ENCODE results near the gene MEPCE.

MEPCE gene

DNA sequence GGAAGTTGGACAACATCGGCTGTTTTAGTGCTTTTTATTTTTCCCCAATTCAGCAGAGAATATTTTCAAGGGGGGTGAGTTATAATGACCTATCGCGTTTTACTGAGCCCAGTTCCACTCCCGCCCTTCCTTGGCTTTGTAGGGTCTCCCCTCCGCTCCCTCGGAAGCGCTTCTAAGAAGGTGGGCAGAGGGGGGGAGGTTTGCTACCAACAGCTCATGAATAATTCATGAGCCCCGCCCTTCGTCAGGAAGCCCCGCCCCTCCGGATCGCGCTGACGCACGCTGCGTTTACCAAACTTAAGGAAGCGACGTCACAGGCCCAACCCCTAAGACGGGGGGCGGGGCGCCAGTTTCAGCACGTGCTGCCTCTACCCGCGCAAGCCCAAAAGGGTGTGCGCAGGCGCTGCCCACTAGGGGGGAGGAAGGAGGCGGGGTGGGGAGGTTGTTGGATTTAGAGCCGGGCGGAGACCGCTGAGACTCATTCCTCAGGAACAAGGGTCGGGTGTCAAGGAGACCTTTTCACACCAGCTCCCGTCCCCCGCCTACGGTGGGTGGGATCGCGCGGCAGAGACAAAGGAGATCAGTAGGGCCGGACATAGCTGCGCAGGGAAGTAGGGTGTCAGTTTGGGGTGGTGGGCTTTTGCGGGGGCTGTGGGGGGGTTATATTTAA, 529 bp upstream of the MEPCE start (continued):
- TF ChIP-seq, protein P1, sequence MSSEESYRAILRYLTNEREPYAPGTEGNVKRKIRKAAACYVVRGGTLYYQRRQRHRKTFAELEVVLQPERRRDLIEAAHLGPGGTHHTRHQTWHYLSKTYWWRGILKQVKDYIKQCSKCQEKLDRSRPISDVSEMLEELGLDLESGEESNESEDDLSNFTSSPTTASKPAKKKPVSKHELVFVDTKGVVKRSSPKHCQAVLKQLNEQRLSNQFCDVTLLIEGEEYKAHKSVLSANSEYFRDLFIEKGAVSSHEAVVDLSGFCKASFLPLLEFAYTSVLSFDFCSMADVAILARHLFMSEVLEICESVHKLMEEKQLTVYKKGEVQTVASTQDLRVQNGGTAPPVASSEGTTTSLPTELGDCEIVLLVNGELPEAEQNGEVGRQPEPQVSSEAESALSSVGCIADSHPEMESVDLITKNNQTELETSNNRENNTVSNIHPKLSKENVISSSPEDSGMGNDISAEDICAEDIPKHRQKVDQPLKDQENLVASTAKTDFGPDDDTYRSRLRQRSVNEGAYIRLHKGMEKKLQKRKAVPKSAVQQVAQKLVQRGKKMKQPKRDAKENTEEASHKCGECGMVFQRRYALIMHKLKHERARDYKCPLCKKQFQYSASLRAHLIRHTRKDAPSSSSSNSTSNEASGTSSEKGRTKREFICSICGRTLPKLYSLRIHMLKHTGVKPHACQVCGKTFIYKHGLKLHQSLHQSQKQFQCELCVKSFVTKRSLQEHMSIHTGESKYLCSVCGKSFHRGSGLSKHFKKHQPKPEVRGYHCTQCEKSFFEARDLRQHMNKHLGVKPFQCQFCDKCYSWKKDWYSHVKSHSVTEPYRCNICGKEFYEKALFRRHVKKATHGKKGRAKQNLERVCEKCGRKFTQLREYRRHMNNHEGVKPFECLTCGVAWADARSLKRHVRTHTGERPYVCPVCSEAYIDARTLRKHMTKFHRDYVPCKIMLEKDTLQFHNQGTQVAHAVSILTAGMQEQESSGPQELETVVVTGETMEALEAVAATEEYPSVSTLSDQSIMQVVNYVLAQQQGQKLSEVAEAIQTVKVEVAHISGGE (tag by site-specific recombination; conservative IDR thresholded peaks at IDR 0.05; ENCODE audit: low read depth): no peak
- TF ChIP-seq ZNF521 (tag by site-specific recombination; IDR thresholded peaks at IDR 0.05) (no peak), ZNF37A (tag by site-specific recombination; IDR thresholded peaks at IDR 0.05) (no peak), ZNF610 (tag by site-specific recombination; IDR thresholded peaks at IDR 0.05; ENCODE audit: borderline replicate concordance) (peak; percentile 23; the same call in 1 of the 2 replicates), ZNF214 (tag by site-specific recombination; IDR thresholded peaks at IDR 0.05; ENCODE audit: borderline replicate concordance) (no peak), ZNF416 (tag by site-specific recombination; IDR thresholded peaks at IDR 0.05) (no peak), KLF7 (tag by site-specific recombination; IDR thresholded peaks at IDR 0.05; ENCODE audit: borderline replicate concordance) (peak; percentile 78; the same call in 1 of the 2 replicates), ZFP41 (tag by site-specific recombination; IDR thresholded peaks at IDR 0.05; ENCODE audit: borderline replicate concordance) (no peak), ZNF335 (tag by site-specific recombination; conservative IDR thresholded peaks at IDR 0.05) (no peak; the same call in 1 of the 2 replicates), ZNF596 (tag by site-specific recombination; IDR thresholded peaks at IDR 0.05) (peak; percentile 15; the same call in 1 of the 2 replicates), ZNF394 (tag by site-specific recombination; IDR thresholded peaks at IDR 0.05; ENCODE audit: borderline replicate concordance) (peak; percentile 57), ZNF792 (tag by site-specific recombination; IDR thresholded peaks at IDR 0.05) (no peak), ZFP37 (tag by site-specific recombination; IDR thresholded peaks at IDR 0.05) (0 out of 2 replicates have a peak, but pooled peaks have one; percentile 16), ZNF311 (tag by site-specific recombination; IDR thresholded peaks at IDR 0.05; ENCODE audit: borderline replicate concordance) (no peak), ZFHX2 (tag by site-specific recombination; conservative IDR thresholded peaks at IDR 0.05) (peak; percentile 87), ZNF785 (tag by site-specific recombination; IDR thresholded peaks at IDR 0.05) (no peak), ZNF707 (tag by site-specific recombination; IDR thresholded peaks at IDR 0.05) (no peak), KLF8 (tag by site-specific recombination; IDR thresholded peaks at IDR 0.05) (peak; percentile 93), ZNF121 (tag by site-specific recombination; IDR thresholded peaks at IDR 0.05) (no peak)
- TF ChIP-seq, protein P2, sequence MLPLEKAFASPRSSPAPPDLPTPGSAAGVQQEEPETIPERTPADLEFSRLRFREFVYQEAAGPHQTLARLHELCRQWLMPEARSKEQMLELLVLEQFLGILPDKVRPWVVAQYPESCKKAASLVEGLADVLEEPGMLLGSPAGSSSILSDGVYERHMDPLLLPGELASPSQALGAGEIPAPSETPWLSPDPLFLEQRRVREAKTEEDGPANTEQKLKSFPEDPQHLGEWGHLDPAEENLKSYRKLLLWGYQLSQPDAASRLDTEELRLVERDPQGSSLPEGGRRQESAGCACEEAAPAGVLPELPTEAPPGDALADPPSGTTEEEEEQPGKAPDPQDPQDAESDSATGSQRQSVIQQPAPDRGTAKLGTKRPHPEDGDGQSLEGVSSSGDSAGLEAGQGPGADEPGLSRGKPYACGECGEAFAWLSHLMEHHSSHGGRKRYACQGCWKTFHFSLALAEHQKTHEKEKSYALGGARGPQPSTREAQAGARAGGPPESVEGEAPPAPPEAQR (tag by site-specific recombination; IDR thresholded peaks at IDR 0.05): 0 out of 2 replicates have a peak, but pooled peaks have one; percentile 56
- TF ChIP-seq, protein P3, sequence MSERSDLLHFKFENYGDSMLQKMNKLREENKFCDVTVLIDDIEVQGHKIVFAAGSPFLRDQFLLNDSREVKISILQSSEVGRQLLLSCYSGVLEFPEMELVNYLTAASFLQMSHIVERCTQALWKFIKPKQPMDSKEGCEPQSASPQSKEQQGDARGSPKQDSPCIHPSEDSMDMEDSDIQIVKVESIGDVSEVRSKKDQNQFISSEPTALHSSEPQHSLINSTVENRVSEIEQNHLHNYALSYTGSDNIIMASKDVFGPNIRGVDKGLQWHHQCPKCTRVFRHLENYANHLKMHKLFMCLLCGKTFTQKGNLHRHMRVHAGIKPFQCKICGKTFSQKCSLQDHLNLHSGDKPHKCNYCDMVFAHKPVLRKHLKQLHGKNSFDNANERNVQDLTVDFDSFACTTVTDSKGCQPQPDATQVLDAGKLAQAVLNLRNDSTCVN (tag by site-specific recombination; optimal IDR thresholded peaks at IDR 0.05): no peak
- TF ChIP-seq, protein P4, sequence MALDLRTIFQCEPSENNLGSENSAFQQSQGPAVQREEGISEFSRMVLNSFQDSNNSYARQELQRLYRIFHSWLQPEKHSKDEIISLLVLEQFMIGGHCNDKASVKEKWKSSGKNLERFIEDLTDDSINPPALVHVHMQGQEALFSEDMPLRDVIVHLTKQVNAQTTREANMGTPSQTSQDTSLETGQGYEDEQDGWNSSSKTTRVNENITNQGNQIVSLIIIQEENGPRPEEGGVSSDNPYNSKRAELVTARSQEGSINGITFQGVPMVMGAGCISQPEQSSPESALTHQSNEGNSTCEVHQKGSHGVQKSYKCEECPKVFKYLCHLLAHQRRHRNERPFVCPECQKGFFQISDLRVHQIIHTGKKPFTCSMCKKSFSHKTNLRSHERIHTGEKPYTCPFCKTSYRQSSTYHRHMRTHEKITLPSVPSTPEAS (tag by site-specific recombination; IDR thresholded peaks at IDR 0.05): peak; percentile 9; the same call in 1 of the 2 replicates
- TF ChIP-seq, protein P5, sequence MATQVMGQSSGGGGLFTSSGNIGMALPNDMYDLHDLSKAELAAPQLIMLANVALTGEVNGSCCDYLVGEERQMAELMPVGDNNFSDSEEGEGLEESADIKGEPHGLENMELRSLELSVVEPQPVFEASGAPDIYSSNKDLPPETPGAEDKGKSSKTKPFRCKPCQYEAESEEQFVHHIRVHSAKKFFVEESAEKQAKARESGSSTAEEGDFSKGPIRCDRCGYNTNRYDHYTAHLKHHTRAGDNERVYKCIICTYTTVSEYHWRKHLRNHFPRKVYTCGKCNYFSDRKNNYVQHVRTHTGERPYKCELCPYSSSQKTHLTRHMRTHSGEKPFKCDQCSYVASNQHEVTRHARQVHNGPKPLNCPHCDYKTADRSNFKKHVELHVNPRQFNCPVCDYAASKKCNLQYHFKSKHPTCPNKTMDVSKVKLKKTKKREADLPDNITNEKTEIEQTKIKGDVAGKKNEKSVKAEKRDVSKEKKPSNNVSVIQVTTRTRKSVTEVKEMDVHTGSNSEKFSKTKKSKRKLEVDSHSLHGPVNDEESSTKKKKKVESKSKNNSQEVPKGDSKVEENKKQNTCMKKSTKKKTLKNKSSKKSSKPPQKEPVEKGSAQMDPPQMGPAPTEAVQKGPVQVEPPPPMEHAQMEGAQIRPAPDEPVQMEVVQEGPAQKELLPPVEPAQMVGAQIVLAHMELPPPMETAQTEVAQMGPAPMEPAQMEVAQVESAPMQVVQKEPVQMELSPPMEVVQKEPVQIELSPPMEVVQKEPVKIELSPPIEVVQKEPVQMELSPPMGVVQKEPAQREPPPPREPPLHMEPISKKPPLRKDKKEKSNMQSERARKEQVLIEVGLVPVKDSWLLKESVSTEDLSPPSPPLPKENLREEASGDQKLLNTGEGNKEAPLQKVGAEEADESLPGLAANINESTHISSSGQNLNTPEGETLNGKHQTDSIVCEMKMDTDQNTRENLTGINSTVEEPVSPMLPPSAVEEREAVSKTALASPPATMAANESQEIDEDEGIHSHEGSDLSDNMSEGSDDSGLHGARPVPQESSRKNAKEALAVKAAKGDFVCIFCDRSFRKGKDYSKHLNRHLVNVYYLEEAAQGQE (tag by site-specific recombination; IDR thresholded peaks at IDR 0.05): 0 out of 2 replicates have a peak, but pooled peaks have one; percentile 5
- TF ChIP-seq, protein P6, sequence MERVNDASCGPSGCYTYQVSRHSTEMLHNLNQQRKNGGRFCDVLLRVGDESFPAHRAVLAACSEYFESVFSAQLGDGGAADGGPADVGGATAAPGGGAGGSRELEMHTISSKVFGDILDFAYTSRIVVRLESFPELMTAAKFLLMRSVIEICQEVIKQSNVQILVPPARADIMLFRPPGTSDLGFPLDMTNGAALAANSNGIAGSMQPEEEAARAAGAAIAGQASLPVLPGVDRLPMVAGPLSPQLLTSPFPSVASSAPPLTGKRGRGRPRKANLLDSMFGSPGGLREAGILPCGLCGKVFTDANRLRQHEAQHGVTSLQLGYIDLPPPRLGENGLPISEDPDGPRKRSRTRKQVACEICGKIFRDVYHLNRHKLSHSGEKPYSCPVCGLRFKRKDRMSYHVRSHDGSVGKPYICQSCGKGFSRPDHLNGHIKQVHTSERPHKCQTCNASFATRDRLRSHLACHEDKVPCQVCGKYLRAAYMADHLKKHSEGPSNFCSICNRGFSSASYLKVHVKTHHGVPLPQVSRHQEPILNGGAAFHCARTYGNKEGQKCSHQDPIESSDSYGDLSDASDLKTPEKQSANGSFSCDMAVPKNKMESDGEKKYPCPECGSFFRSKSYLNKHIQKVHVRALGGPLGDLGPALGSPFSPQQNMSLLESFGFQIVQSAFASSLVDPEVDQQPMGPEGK (tag by site-specific recombination; IDR thresholded peaks at IDR 0.05): peak; percentile 98

All from HEK293 (cell line).